HUES6 (cell line): ENCODE results near the gene MINDY4.

Source experiments
- H3K27ac ChIP-seq: 2 replicates; pipeline ENCODE4 v1.7.0; 2013; ENCODE audit warnings: low read depth, mild to moderate bottlenecking, low read length, inconsistent platforms
- H3K27me3 ChIP-seq: 2 replicates; pipeline ENCODE4 v1.6.1; 2013; ENCODE audit warnings: low read length; ENCODE audit not compliant: control insufficient read depth, insufficient read depth
- H3K36me3 ChIP-seq: 2 replicates; pipeline ENCODE4 v1.6.1; 2013; ENCODE audit warnings: low read length; ENCODE audit not compliant: control insufficient read depth, insufficient read depth
- H3K4me1 ChIP-seq: 2 replicates; pipeline ENCODE4 v1.6.1; 2013; ENCODE audit warnings: low read length; ENCODE audit not compliant: control insufficient read depth, insufficient read depth
- H3K4me3 ChIP-seq: 2 replicates; pipeline ENCODE4 v1.5.1; 2013; ENCODE audit warnings: low read depth, low read length
- H3K9ac ChIP-seq: one replicate; pipeline ENCODE4 v1.6.1; 2013; ENCODE audit warnings: mild to moderate bottlenecking, low read length
- H3K9me3 ChIP-seq: 2 replicates; pipeline ENCODE4 v1.6.1; 2013; ENCODE audit warnings: low read depth, low read length; ENCODE audit not compliant: control insufficient read depth, insufficient read depth

Gene MINDY4

DNA sequence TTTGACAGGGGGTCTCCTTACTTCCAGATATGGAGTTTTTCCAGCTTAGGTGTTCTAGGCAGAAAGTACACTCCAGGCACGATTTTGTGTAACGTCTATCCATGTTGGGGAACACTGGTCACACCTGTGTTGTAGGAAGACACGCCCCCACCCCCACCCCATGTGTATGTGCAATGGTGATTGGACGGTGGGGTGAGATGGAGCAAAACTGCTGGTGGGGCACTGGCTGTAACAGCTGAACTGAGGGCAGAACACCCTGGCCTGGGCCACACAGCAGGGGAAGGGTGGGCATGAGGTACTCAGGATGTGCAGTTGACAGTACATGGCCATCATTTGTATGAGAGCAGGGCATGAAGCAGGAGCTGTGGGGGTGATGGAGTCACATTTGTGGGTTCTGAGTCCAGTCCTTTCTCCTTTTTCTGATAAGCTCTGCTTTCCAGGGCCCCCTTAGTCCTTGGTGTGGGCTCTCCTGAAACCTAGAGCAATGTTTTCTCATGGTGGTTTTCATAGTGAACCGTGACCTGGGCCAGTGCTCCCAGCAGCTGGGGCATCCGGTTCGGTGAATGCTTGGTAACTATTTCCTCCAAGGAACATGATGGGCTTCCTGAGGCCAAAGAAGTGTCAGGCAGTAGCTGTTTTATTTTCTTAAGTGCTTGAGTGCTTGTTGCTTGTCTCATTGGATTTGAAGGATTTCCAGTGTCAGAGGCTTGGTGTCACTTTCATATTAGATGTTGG, 77.1 kb downstream of the MINDY4 start:
- H3K9ac ChIP-seq = no peak overlapping the region
- no peak overlapping the region for H3K4me3 ChIP-seq
- H3K27ac ChIP-seq = no peak overlapping the region
- peaks cover 10% of the 10 kb centered on the region for H3K4me1 ChIP-seq
- no peaks in the 10 kb centered on the region for H3K9me3 ChIP-seq
- H3K27me3 ChIP-seq = no peaks in the 10 kb centered on the region
- no peaks in the 10 kb centered on the region for H3K36me3 ChIP-seq

DNA sequence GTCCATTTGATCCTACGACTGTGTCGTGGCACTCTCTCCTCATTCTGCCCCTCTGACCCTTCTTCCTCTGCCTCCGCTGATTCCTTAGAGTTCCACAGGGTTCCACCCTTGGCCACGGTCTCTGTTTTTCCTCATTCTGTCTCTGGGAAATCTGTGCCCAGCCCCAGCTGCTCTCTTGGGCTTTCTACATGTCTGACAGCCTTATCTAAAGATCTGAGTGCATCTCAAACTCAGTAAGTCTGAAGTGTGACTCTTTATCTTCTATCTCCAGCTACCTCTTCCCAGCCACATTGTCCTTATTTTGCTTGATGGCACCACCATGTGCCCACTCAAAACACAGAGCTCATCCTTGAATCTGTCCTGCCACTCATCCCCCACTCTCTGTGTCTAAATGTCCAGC, 78.3 kb downstream of the MINDY4 start:
- Histone ChIP-seq H3K9ac (no peak overlapping the region), H3K4me1 (peaks cover 10% of the 10 kb centered on the region), H3K9me3 (no peaks in the 10 kb centered on the region), H3K27me3 (no peaks in the 10 kb centered on the region), H3K27ac (no peak overlapping the region), H3K36me3 (no peaks in the 10 kb centered on the region), H3K4me3 (no peak overlapping the region)

DNA sequence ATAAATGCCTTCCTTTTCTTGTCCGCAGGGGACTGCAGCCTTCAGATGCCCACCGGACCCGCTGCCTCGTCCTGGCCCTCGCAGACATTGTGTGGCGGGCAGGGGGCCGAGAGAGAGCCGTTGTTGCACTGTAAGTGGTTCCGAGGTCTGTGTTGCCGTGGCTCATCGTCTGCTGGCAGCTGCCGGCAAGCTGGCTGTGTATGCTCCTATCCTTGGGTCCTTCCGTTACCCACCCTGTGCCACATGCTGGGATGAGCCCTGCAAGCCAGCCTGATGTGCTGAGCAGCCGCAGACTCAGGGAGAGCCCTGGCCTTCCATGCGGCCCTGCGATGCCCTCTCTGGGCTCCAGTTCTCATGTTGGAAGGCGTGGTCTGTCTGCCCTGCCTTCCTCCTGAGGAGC, 79.2 kb downstream of the MINDY4 start:
- H3K4me1 ChIP-seq = peaks cover 10% of the 10 kb centered on the region
- no peaks in the 10 kb centered on the region for H3K9me3 ChIP-seq
- no peak overlapping the region for H3K27ac ChIP-seq
- no peaks in the 10 kb centered on the region for H3K36me3 ChIP-seq
- H3K4me3 ChIP-seq = no peak overlapping the region
- H3K9ac ChIP-seq = no peak overlapping the region
- H3K27me3 ChIP-seq = no peaks in the 10 kb centered on the region

DNA sequence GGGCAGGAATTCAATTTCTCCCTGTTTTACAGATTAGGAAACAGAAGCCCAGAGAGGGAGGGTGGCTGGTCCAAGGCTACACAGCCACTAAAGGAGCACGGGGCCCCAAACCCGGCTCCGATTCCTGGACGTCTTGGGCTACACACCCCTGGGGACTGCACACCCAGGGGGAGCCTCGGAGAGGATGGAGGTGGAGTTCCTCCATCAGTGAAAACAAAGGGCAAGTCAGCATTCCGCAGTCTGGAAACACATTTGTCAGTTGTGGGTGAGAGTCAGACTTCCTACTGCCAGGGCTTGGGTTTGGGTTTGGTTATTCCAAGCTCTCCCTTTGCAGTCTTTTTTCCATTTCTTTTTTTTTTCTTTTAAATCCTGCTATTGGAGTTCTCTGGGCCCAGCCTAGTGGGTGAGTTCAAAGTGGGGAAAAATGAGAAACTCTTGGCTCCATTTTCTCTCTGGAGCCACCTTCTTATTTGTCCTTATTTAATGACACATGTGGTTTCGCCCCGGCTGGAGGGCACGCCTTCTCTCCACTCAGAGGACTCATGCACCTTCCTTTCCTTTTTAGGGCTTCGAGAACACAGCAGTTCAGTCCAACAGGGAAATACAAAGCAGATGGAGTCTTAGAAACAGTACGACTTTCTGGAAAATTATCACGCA, 80.6 kb downstream of the MINDY4 start:
- no peaks in the 10 kb centered on the region for H3K27me3 ChIP-seq
- H3K9me3 ChIP-seq = no peaks in the 10 kb centered on the region
- no peaks in the 10 kb centered on the region for H3K36me3 ChIP-seq
- H3K27ac ChIP-seq = no peak overlapping the region
- no peak overlapping the region for H3K9ac ChIP-seq
- H3K4me3 ChIP-seq = no peak overlapping the region
- peaks cover 10% of the 10 kb centered on the region for H3K4me1 ChIP-seq

DNA sequence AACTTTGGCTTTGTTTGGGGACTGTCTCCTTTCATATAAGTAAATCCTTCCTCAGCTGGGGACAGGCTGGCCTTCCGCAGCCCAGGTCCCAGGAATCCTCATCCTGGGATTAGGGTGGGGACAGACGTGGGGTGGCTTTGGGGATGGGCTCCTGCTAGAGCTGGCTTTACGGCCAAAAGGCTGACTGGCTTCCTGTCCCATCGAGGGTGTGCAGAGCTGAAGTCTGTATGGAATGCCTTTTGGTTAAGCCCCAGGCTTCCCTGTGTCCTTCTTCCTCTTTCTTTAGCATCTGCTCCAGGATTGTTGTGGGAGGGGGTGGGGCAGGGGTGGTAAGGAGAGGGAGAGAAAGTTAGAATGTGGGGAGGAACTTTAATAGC, 81.1 kb downstream of the MINDY4 start:
- no peak overlapping the region for H3K9ac ChIP-seq
- no peak overlapping the region for H3K27ac ChIP-seq

DNA sequence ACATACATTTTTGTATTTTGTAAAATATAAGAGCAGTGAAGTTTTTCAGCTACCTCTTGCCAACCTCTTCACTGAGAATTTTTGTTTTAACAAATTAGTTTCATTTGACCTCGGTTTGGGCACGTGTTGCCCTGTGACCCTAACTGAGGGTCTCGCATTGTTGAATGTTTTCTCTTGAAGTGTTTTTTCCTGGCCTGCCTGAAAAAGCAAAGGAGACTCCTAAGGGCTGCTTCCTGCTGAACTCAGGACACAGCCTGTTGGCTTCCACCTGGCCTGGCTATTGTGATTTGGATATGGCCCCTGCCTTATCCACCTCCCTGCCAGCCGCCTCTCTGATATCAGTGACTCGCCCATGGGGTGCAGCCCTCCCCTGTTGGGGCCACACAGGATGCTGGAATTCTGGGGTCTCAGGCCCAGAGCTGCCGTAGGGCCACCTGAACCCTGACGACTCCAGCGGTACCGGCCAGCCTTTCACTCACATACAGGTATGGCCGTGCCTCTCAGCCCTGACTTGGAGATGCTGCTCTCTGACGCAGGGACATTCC, 81.6 kb downstream of the MINDY4 start:
- no peaks in the 10 kb centered on the region for H3K36me3 ChIP-seq
- no peaks in the 10 kb centered on the region for H3K27me3 ChIP-seq
- no peaks in the 10 kb centered on the region for H3K9me3 ChIP-seq
- H3K9ac ChIP-seq = no peak overlapping the region
- H3K27ac ChIP-seq = no peak overlapping the region
- peaks cover 10% of the 10 kb centered on the region for H3K4me1 ChIP-seq
- no peak overlapping the region for H3K4me3 ChIP-seq

More for the DNA sequence above, 81.1 kb downstream of the MINDY4 start:
- H3K4me3 ChIP-seq = no peak overlapping the region
- H3K9me3 ChIP-seq = no peaks in the 10 kb centered on the region
- no peaks in the 10 kb centered on the region for H3K36me3 ChIP-seq
- H3K27me3 ChIP-seq = no peaks in the 10 kb centered on the region
- H3K4me1 ChIP-seq = peaks cover 10% of the 10 kb centered on the region

DNA sequence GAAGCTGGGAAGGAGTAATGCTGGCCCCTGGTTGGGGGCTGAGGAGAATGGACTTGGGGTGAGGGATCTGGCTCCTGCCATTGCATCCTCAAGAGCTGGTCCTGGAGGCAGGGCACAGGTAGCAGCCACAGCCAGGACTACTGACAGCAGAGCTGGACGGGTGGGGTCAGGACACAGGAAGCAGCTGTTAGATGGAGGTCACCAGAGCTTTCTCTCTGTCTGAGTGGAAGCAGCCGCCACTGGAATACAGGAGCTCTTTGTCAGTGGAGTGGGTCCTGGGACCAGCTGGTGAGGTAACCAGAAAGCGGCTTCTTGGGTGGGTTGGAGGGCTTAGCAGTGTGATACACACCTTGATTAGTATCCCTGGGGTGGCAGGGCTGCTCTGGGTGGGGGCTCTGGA, 82.4 kb downstream of the MINDY4 start:
- no peak overlapping the region for H3K4me3 ChIP-seq
- no peak overlapping the region for H3K27ac ChIP-seq
- no peaks in the 10 kb centered on the region for H3K36me3 ChIP-seq
- H3K4me1 ChIP-seq = peaks cover 10% of the 10 kb centered on the region
- H3K9me3 ChIP-seq = no peaks in the 10 kb centered on the region
- H3K27me3 ChIP-seq = no peaks in the 10 kb centered on the region
- H3K9ac ChIP-seq = no peak overlapping the region

DNA sequence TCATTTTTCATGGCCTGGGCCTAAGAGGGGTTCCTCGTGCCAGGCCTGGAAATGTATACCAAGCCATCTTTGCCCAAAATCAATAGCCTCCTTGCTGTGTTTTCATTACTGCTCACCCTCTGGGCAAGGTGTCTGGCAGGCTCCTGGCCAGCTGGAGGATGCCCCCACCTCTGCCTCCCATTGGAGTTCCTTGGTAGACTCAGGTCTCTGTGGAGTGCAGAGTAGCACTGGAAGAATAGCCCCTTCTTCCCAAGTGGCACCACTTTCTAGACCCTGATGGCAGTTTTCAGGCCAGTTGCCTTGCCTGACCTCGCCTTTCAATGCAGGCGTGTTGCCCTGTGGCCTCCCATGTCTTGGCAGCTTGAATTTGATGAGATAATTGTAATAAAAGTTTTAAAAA, 84.7 kb downstream of the MINDY4 start:
- no peak overlapping the region for H3K4me3 ChIP-seq

DNA sequence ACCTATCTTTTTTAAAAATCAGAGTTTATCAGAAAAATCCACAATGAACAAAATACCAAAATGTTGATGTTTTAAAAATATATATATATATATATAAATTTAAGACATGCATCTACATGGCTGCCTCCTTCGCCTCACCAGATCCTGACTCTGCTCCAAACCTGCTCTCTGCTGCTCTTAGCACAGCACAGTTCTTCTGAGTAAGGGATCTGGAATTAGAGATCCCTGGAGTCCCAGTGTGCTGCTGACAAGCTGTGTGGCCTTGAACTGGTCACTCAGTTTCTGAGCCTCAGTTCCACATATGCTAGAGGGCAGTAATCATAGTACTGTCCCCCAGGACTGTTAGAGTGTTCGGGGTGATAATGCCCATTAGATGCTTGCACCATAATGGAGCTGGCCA, 87.4 kb downstream of the MINDY4 start:
- Histone ChIP-seq H3K9ac (no peak overlapping the region), H3K4me1 (no peaks in the 10 kb centered on the region), H3K27me3 (no peaks in the 10 kb centered on the region), H3K4me3 (no peak overlapping the region), H3K36me3 (no peaks in the 10 kb centered on the region), H3K27ac (no peak overlapping the region), H3K9me3 (no peaks in the 10 kb centered on the region)

More for the DNA sequence above, 84.7 kb downstream of the MINDY4 start:
- no peaks in the 10 kb centered on the region for H3K36me3 ChIP-seq
- H3K27me3 ChIP-seq = no peaks in the 10 kb centered on the region
- H3K4me1 ChIP-seq = peaks cover 10% of the 10 kb centered on the region
- no peak overlapping the region for H3K27ac ChIP-seq
- no peak overlapping the region for H3K9ac ChIP-seq
- H3K9me3 ChIP-seq = no peaks in the 10 kb centered on the region

DNA sequence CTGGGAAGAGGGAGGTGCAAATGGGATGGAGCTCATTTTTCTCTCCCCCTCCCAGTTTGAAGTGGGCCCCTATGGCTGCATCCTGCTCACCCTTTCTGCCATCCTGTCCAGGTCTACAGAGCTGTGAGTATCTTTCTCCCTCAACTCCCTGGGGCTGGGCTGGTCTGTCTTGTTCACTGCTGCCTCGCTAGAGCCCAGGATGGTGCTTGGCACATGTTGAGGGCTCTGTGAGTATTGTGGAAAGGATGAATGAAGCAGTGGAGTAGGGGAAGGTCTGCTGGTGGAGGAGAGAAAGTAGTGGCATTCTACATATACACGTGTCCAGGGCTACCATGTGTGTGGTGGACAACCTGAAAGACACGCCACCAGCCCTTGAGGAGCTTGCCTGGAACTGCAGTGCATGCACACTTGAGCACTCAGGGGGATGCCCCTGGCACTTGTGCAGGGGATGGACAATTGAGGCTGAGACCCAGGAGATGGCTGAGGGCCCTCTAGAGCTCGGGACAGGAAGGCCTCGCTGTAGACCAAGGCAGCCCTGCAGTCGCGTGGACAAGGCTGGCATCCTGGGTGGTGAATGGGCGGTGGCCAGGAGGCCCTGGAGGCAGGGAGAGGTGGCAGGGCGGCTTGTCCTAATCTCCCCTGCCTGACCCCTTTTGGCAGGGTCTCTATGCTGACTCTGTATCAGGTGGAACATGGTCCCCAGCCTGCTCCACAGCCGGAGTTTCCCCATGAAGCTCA, 88.2 kb downstream of the MINDY4 start:
- Histone ChIP-seq H3K9me3 (no peaks in the 10 kb centered on the region), H3K36me3 (no peaks in the 10 kb centered on the region), H3K27me3 (no peaks in the 10 kb centered on the region), H3K4me3 (no peak overlapping the region), H3K27ac (no peak overlapping the region), H3K9ac (no peak overlapping the region), H3K4me1 (no peaks in the 10 kb centered on the region)

DNA sequence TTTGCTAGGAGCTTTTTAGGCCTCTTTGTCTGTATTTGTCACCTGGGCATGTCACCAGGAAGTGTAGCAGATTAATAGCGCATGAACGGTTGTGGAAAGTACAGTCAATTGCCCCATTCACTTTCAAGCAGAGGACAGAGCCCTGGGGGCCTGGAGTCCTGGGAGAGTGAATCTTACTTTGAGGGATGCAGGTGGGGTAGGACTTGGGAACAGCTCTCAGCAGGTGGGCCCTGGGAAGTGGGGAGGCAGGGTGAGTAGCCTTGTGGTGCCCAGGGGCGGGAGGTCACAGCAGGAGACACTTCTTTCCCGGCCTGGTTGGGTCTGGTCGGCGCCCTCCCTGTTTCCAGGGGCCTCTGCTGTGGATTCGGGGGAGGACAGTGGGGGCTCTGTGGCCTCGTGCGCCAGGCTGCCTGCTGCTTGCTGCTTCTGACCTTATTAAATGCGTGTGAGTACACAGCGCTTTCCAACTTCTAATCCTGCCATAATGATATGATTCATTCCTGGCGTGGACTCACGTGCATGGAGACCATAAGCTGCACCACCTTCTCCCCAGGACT, 88.8 kb downstream of the MINDY4 start:
- H3K9me3 ChIP-seq = no peaks in the 10 kb centered on the region
- H3K4me3 ChIP-seq = no peak overlapping the region
- no peaks in the 10 kb centered on the region for H3K4me1 ChIP-seq
- no peaks in the 10 kb centered on the region for H3K36me3 ChIP-seq
- no peaks in the 10 kb centered on the region for H3K27me3 ChIP-seq
- H3K27ac ChIP-seq = no peak overlapping the region
- H3K9ac ChIP-seq = no peak overlapping the region
